ENCODE measurements around the gene BLVRA. TPM values are rescaled to one million over a fixed set of nuclear protein-coding genes. Genes with fewer than 3 reads are reported as not detected.
A peak's percentile ranks its signal among the peaks of the same experiment; 100 is the strongest.
"Not testable (repeated sequence)": the region's sequence is repeated elsewhere in the genome, so short reads cannot be mapped to it uniquely, and the experiment has no call there.

Gene BLVRA
- total RNA-seq, 1 donor from 2014 or later: 28.9 TPM

GRCh38 chr7:43792471-43793150, 34.1 kb downstream of the BLVRA start:
- no peaks in the 10 kb centered on the region for H3K9me3 Mint-ChIP-seq
- no peak overlapping the region for H3K4me3 Mint-ChIP-seq
- no peaks in the 10 kb centered on the region for H3K27me3 Mint-ChIP-seq (ENCODE audit: low read depth)
- peak in 1 of 2 experiments; percentile 21 for DNase-seq (ENCODE audit: low spot score in 2 of 2, unreplicated experiment in 2 of 2)
- TF ChIP-seq CTCF (IDR thresholded peaks at IDR 0.05; ENCODE audit: unreplicated experiment): no peak
- no peaks in the 10 kb centered on the region for H3K4me1 Mint-ChIP-seq
- H3K27ac Mint-ChIP-seq: no peak overlapping the region
- H3K36me3 Mint-ChIP-seq: peaks cover 29% of the 10 kb centered on the region

GRCh38 chr7:43799605-43800004, 41.1 kb downstream of the BLVRA start:
- Mint-ChIP-seq H3K27ac (no peak overlapping the region), H3K27me3 (ENCODE audit: low read depth) (no peaks in the 10 kb centered on the region), H3K4me3 (no peak overlapping the region), H3K9me3 (no peaks in the 10 kb centered on the region), H3K36me3 (peaks cover 17% of the 10 kb centered on the region), H3K4me1 (no peaks in the 10 kb centered on the region)
- DNase-seq (ENCODE audit: low spot score in 2 of 2, unreplicated experiment in 2 of 2): no peak
- TF ChIP-seq CTCF (IDR thresholded peaks at IDR 0.05; ENCODE audit: unreplicated experiment): no peak

- no peaks in the 10 kb centered on the region for H3K4me1 Mint-ChIP-seq
- peaks cover 30% of the 10 kb centered on the region for H3K36me3 Mint-ChIP-seq
- H3K27me3 Mint-ChIP-seq (ENCODE audit: low read depth): no peaks in the 10 kb centered on the region
- H3K9me3 Mint-ChIP-seq: no peaks in the 10 kb centered on the region
- no peak for DNase-seq (ENCODE audit: low spot score in 2 of 2, unreplicated experiment in 2 of 2)
- no peak overlapping the region for H3K27ac Mint-ChIP-seq
- no peak for TF ChIP-seq CTCF (IDR thresholded peaks at IDR 0.05; ENCODE audit: unreplicated experiment)
- no peak overlapping the region for H3K4me3 Mint-ChIP-seq
Measured at GRCh38 chr7:43803865-43804264, 45.4 kb downstream of the BLVRA start.

DNA sequence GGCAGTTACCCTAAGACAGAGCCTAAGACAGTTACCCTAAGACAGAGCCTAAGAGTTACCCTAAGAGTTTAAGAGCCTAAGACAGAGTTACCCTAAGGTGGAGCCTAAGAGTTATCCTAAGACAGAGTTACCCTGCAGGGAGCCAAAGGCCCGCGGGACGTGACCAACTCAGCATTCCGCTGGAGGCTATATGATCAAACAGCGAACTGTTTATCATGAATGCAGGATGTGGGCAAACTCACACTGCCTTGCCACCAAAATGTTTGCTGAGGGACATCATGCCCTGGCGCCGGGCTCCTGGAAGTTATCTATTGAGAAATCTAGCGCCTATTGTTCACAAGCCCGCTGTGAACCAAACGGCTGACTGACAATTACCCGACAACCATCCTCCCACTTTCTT, 49.9 kb downstream of the BLVRA start:
- Mint-ChIP-seq H3K36me3 (peaks cover 29% of the 10 kb centered on the region), H3K27me3 (ENCODE audit: low read depth) (peaks cover 2% of the 10 kb centered on the region), H3K9me3 (peaks cover 3% of the 10 kb centered on the region), H3K4me1 (peaks cover 6% of the 10 kb centered on the region), H3K27ac (no peak overlapping the region), H3K4me3 (no peak overlapping the region)
- DNase-seq (ENCODE audit: low spot score in 2 of 2, unreplicated experiment in 2 of 2): peak in 1 of 2 experiments; percentile 26
- no peak for TF ChIP-seq CTCF (IDR thresholded peaks at IDR 0.05; ENCODE audit: unreplicated experiment)

- Mint-ChIP-seq H3K27me3 (ENCODE audit: low read depth) (peaks cover 17% of the 10 kb centered on the region), H3K4me1 (peaks cover 13% of the 10 kb centered on the region), H3K36me3 (peaks cover 17% of the 10 kb centered on the region)
- not testable (repeated sequence) for H3K9me3 Mint-ChIP-seq, H3K4me3 Mint-ChIP-seq, H3K27ac Mint-ChIP-seq
- TF ChIP-seq CTCF (IDR thresholded peaks at IDR 0.05; ENCODE audit: unreplicated experiment): peak; percentile 15
- DNase-seq (ENCODE audit: low spot score in 2 of 2, unreplicated experiment in 2 of 2): peak in 1 of 2 experiments; percentile 25
Measured at GRCh38 chr7:43810195-43810941, 51.9 kb downstream of the BLVRA start.
